K562 (cell line): ENCODE results near the gene LMNB1. TPM values are rescaled to one million over a fixed set of nuclear protein-coding genes. Genes with fewer than 3 reads are reported as not detected.

Experiments
- CEBPZ ChIP-seq: fragments of 150-350 bp; IDR thresholded peaks from 2 replicates; pipeline ENCODE4 v1.6.1; 2014; ENCODE audit warnings: low read depth, mild to moderate bottlenecking, low read length, borderline replicate concordance
- CHD1 ChIP-seq: fragments of 200-600 bp; sonication (generic); IDR thresholded peaks from one replicate; pipeline ENCODE4 v1.6.1; 2012; ENCODE audit warnings: mild to moderate bottlenecking, moderate library complexity, low read length, inconsistent platforms
- DNMT1 ChIP-seq: fragments of 450-650 bp; IDR thresholded peaks from 2 replicates; pipeline ENCODE4 v1.6.1; 2016; ENCODE audit warnings: antibody characterized with exemption, mild to moderate bottlenecking
- FOXP4 ChIP-seq: sonication (generic); formaldehyde crosslinking; IDR thresholded peaks from 2 replicates; pipeline ENCODE4 v1.8.0; 2022; ENCODE audit warnings: mild to moderate bottlenecking, missing genetic modification reagents, borderline replicate concordance
- HCFC1 ChIP-seq: IDR thresholded peaks from 2 replicates; pipeline ENCODE4 v1.6.1; 2012; ENCODE audit warnings: low read depth, low read length, improper control_type of control experiment
- HMGN3 ChIP-seq: IDR thresholded peaks from 2 replicates; pipeline ENCODE4 v1.6.1; 2011; ENCODE audit warnings: borderline replicate concordance, low read depth, mild to moderate bottlenecking, mixed read lengths, low read length; ENCODE audit not compliant: insufficient read length; ENCODE audit errors: extremely low read depth
- HNRNPL ChIP-seq: fragments of 200-400 bp; formaldehyde crosslinking; IDR thresholded peaks from 2 replicates; pipeline ENCODE4 v1.6.1; 2017; ENCODE audit warnings: low read depth, mild to moderate bottlenecking, low read length
- HNRNPLL ChIP-seq: fragments of 200-400 bp; formaldehyde crosslinking; IDR thresholded peaks from 2 replicates; pipeline ENCODE4 v1.6.1; 2017; ENCODE audit warnings: low read length, low read depth, mild to moderate bottlenecking; ENCODE audit not compliant: poor library complexity, severe bottlenecking
- MCM2 ChIP-seq: fragments of 450-650 bp; IDR thresholded peaks from 2 replicates; pipeline ENCODE4 v1.6.1; 2017; ENCODE audit warnings: low read depth, mild to moderate bottlenecking
- NBN ChIP-seq: fragments of 450-650 bp; IDR thresholded peaks from 2 replicates; pipeline ENCODE4 v1.6.1; 2016; ENCODE audit warnings: low read depth, mild to moderate bottlenecking
- NELFE ChIP-seq: IDR thresholded peaks from 2 replicates; pipeline ENCODE4 v1.6.1; 2011; ENCODE audit warnings: mild to moderate bottlenecking; ENCODE audit not compliant: insufficient read depth, insufficient read length
- NFRKB ChIP-seq: fragments of 450-650 bp; IDR thresholded peaks from 2 replicates; pipeline ENCODE4 v1.6.1; 2016; ENCODE audit warnings: low read depth
- PHF8 ChIP-seq: fragments of 200-600 bp; sonication (generic); IDR thresholded peaks from 2 replicates; pipeline ENCODE4 v1.6.1; 2012; ENCODE audit warnings: mixed run types, mild to moderate bottlenecking, inconsistent platforms, low read length, moderate library complexity, borderline replicate concordance
- POLR2G ChIP-seq: fragments of 200-400 bp; formaldehyde crosslinking; IDR thresholded peaks from 2 replicates; pipeline ENCODE4 v1.6.1; 2017; ENCODE audit warnings: low read depth, mild to moderate bottlenecking, antibody characterized with exemption, low read length, moderate library complexity
- PTTG1 ChIP-seq: fragments of 450-650 bp; IDR thresholded peaks from 2 replicates; pipeline ENCODE4 v1.6.1; 2016; ENCODE audit warnings: low read depth, mild to moderate bottlenecking, missing genetic modification characterization, missing compliant biosample characterization
- RCOR1 ChIP-seq, 2 experiments: IDR thresholded peaks; 2 replicates each; pipeline ENCODE4 v1.6.1; 2012; ENCODE audit warnings: low read depth in 2 of 2, low read length in 2 of 2, borderline replicate concordance in 1 of 2, improper control_type of control experiment in 1 of 2
- RFX7 ChIP-seq: fragments of 250-450 bp; sonication (Bioruptor Pico); IDR thresholded peaks from 2 replicates; pipeline ENCODE4 v1.5.1; 2021; ENCODE audit warnings: mild to moderate bottlenecking
- SLC30A9 ChIP-seq: fragments of 250-450 bp; sonication (Bioruptor Pico); IDR thresholded peaks from 2 replicates; pipeline ENCODE4 v1.8.0; 2022; ENCODE audit warnings: mild to moderate bottlenecking, moderate library complexity
- SRSF3 ChIP-seq: fragments of 200-400 bp; formaldehyde crosslinking; IDR thresholded peaks from 2 replicates; pipeline ENCODE4 v1.6.1; 2016; ENCODE audit warnings: mild to moderate bottlenecking, low read length, moderate library complexity; ENCODE audit not compliant: insufficient read depth
- THAP7 ChIP-seq: fragments of 250-450 bp; sonication (Bioruptor Pico); IDR thresholded peaks from 2 replicates; pipeline ENCODE4 v1.5.0; 2021
- ZNF217 ChIP-seq: sonication (generic); formaldehyde crosslinking; IDR thresholded peaks from 2 replicates; pipeline ENCODE4 v1.8.0; 2022; ENCODE audit warnings: mild to moderate bottlenecking, missing genetic modification reagents
- polyA plus RNA-seq, 8 experiments: library from polyadenylated mRNA; depleted of rRNA in 4 of 8; stranded (reverse) in 5 of 8; unstranded in 3 of 8; fragments of >200 nt; fragmentation: Nextera tagmentation in 2 of 8; fragmentation: Illumina TruSeq in 1 of 8; extraction: Ambion mirVana in 2 of 8; extraction: Trizol in 1 of 8; gene quantifications; 2 replicates each; pipeline versions ENCODE4 v1.2.1 to v1.2.3, GENCODE V29; 2011 to 2014; ENCODE audit warnings: inconsistent platforms in 1 of 8, missing spikeins in 1 of 8
- total RNA-seq, 7 experiments: library from RNA; depleted of rRNA in 6 of 7; stranded (reverse); fragments of >200 nt in 6 of 7; fragmentation: Illumina TruSeq in 2 of 7; extraction: Trizol in 2 of 7; gene quantifications; 2 replicates each; pipeline versions ENCODE4 v1.2.1 to v1.2.3, GENCODE V29; 2011 to 2021; ENCODE audit warnings: low replicate concordance in 1 of 7

LMNB1 gene
- total and polyA plus RNA-seq, 9 of the 15 experiments (the other 6 are each of a cell fraction or from before 2014, with no cell fraction given) = 2.8 to 190 (median 131) TPM

- peak; percentile 76 for TF ChIP-seq NFRKB
- TF ChIP-seq PHF8 = peak; percentile 61; the same call in 1 of the 2 replicates
- TF ChIP-seq DNMT1 = no peak; the same call in 1 of the 2 replicates
- TF ChIP-seq RFX7 (CRISPR knock-in tag) = no peak
- TF ChIP-seq SRSF3 = no peak
- no peak for TF ChIP-seq ZNF217 (CRISPR knock-in tag)
- TF ChIP-seq MCM2 = no peak
- no peak for TF ChIP-seq SLC30A9
- TF ChIP-seq RCOR1 (IDR thresholded peaks at IDR 0.05; ENCODE audit: borderline replicate concordance in 1 of 2, low read depth in 2 of 2, low read length in 2 of 2) = peak in 1 of 2 experiments; percentile 60; a peak in 1 of 4 replicates
- peak; percentile 85 for TF ChIP-seq HMGN3
- no peak for TF ChIP-seq HCFC1
- TF ChIP-seq THAP7 = no peak
- no peak for TF ChIP-seq CEBPZ
- TF ChIP-seq HNRNPL = no peak
- TF ChIP-seq POLR2G = peak; percentile 90
- peak; percentile 47 for TF ChIP-seq HNRNPLL
- TF ChIP-seq NBN = peak; percentile 73
- no peak for TF ChIP-seq CHD1
- TF ChIP-seq PTTG1 (tag) = no peak
- TF ChIP-seq FOXP4 (CRISPR knock-in tag) = no peak
- no peak for TF ChIP-seq NELFE
These were observed at the start of gene LMNB1 (continued) for GRCh38 chr5:126776499-126777256.
